Ovary (tissue), 3 donors: ENCODE results near the gene CYTIP.

Source experiments
- EP300 ChIP-seq: sonication (generic); formaldehyde crosslinking; IDR thresholded peaks from one replicate; pipeline ENCODE4 v1.6.1; 2017; ENCODE audit warnings: antibody characterized with exemption
- POLR2A ChIP-seq: fragments of 450-650 bp; IDR thresholded peaks from one replicate; pipeline ENCODE4 v1.6.1; 2017; ENCODE audit warnings: antibody characterized with exemption, mild to moderate bottlenecking, moderate library complexity
- TF ChIP-seq, protein P1 (sequence below), 3 donors: fragments of 450-650 bp in 2 of 3; fragments of 200-600 bp in 1 of 3; IDR thresholded peaks; one replicate each; pipeline versions ENCODE4 v1.5.1 to v1.8.0; 2016 to 2022; ENCODE audit warnings: antibody characterized with exemption in 3 of 3, mild to moderate bottlenecking in 1 of 3
- donor health status: DM: no; HTN: no; CAD: no.

DNA sequence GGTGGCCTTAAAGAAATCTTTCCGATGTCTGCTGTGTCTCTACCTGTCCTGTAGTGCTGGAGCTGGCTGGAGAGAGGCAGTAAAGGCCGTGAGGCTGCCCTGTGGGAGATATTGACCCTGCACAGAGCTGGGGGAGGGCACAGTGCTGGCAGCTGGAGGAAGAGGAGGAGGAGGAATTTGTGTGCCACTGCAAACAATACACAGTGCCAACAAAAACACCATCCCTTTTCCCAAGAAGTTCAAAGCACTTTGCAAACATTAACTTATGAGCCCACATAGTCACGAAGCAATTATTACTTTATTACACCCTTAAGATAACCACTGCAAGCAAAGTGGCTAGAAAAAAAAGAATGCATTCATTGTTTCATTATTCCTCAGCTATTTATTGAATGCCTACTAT is 45.0 kb upstream of the CYTIP start:
- TF ChIP-seq, protein P1, sequence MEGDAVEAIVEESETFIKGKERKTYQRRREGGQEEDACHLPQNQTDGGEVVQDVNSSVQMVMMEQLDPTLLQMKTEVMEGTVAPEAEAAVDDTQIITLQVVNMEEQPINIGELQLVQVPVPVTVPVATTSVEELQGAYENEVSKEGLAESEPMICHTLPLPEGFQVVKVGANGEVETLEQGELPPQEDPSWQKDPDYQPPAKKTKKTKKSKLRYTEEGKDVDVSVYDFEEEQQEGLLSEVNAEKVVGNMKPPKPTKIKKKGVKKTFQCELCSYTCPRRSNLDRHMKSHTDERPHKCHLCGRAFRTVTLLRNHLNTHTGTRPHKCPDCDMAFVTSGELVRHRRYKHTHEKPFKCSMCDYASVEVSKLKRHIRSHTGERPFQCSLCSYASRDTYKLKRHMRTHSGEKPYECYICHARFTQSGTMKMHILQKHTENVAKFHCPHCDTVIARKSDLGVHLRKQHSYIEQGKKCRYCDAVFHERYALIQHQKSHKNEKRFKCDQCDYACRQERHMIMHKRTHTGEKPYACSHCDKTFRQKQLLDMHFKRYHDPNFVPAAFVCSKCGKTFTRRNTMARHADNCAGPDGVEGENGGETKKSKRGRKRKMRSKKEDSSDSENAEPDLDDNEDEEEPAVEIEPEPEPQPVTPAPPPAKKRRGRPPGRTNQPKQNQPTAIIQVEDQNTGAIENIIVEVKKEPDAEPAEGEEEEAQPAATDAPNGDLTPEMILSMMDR (IDR thresholded peaks at IDR 0.05): no peak
- TF ChIP-seq POLR2A (no peak), EP300 (no peak)
